Measurements from ENCODE around the gene SIPA1L2.

SIPA1L2 gene

GRCh38 chr1:232627171-232627570 lies 2.8 kb downstream of the SIPA1L2 start:
- 75% methylated on average over 4 of the region's 4 CpGs for WGBS

GRCh38 chr1:232626452-232626851 lies 3.5 kb downstream of the SIPA1L2 start:
- H4K8ac ChIP-seq (ENCODE audit: low read length), result no peak overlapping the region
- H3K27me3 ChIP-seq (ENCODE audit: control insufficient read depth in 1 of 2, insufficient read depth in 1 of 2, low read length in 2 of 2), result peaks cover 0 to 12% of the 10 kb centered on the region in 2 experiments
- no peak overlapping the region for H3K9ac ChIP-seq (ENCODE audit: low read length)

More at GRCh38 chr1:232627171-232627570, 2.8 kb downstream of the SIPA1L2 start:
- H2AFZ ChIP-seq (ENCODE audit: low read depth, low read length), result no peak overlapping the region
- peaks cover 4% of the 10 kb centered on the region for H3K4me1 ChIP-seq (ENCODE audit: control insufficient read depth, insufficient read depth, low read depth, low read length)
- no peak overlapping the region for H3K18ac ChIP-seq (ENCODE audit: low read depth in 1 of 2, low read length in 2 of 2)
- no peak overlapping the region for H3K4ac ChIP-seq (ENCODE audit: low read depth in 1 of 2, low read length in 2 of 2)
- no peak overlapping the region for H2BK15ac ChIP-seq (ENCODE audit: low read depth, poor library complexity, severe bottlenecking)
- no peak overlapping the region for H2BK120ac ChIP-seq (ENCODE audit: low read depth, low read length)
- no peak for DNase-seq
- H3K27me3 ChIP-seq (ENCODE audit: control insufficient read depth in 1 of 2, insufficient read depth in 1 of 2, low read length in 2 of 2), result peaks cover 0 to 18% of the 10 kb centered on the region in 2 experiments
- H2BK5ac ChIP-seq (ENCODE audit: low read depth, low read length, poor library complexity, severe bottlenecking), result no peak overlapping the region
- H3K27ac ChIP-seq (ENCODE audit: low read length, poor library complexity, severe bottlenecking), result no peak overlapping the region
- no peak overlapping the region for H3K14ac ChIP-seq (ENCODE audit: low read length in 2 of 2)
- H3K9ac ChIP-seq (ENCODE audit: low read length), result no peak overlapping the region
- H4K91ac ChIP-seq (ENCODE audit: low read length), result no peak overlapping the region
- no peak overlapping the region for H2BK12ac ChIP-seq (ENCODE audit: low read length in 2 of 2)
- no peak overlapping the region for H4K8ac ChIP-seq (ENCODE audit: low read length)
- peaks cover 0 to 3% of the 10 kb centered on the region in 2 experiments for H3K36me3 ChIP-seq (ENCODE audit: control insufficient read depth in 1 of 2, insufficient read depth in 2 of 2, low read depth in 1 of 2, low read length in 2 of 2)
- no peak overlapping the region for H2AK5ac ChIP-seq (ENCODE audit: low read length, severe bottlenecking)
- no peaks in the 10 kb centered on the region for H3K9me3 ChIP-seq (ENCODE audit: control insufficient read depth, low read length)
- H3K79me1 ChIP-seq (replicated peaks; ENCODE audit: low read length, poor library complexity, severe bottlenecking), result peaks cover 2% of the 10 kb centered on the region
- H3K23ac ChIP-seq (ENCODE audit: low read length in 2 of 2), result no peak overlapping the region
- H3K4me2 ChIP-seq (ENCODE audit: low read length, poor library complexity, severe bottlenecking), result peak overlapping the region; percentile 70
- no peak overlapping the region for H3K4me3 ChIP-seq (ENCODE audit: insufficient read depth in 1 of 2, low read depth in 1 of 2, low read length in 2 of 2)

GRCh38 chr1:232625319-232625868 lies 4.5 kb downstream of the SIPA1L2 start:
- Histone ChIP-seq H3K79me1 (replicated peaks; ENCODE audit: low read length, poor library complexity, severe bottlenecking) (peaks cover 2% of the 10 kb centered on the region), H3K4me2 (ENCODE audit: low read length, poor library complexity, severe bottlenecking) (no peak overlapping the region), H3K27me3 (ENCODE audit: control insufficient read depth in 1 of 2, insufficient read depth in 1 of 2, low read length in 2 of 2) (peaks cover 0 to 5% of the 10 kb centered on the region in 2 experiments), H3K23ac (ENCODE audit: low read length in 2 of 2) (no peak overlapping the region), H2AK5ac (ENCODE audit: low read length, severe bottlenecking) (no peak overlapping the region), H3K36me3 (ENCODE audit: control insufficient read depth in 1 of 2, insufficient read depth in 2 of 2, low read depth in 1 of 2, low read length in 2 of 2) (peaks cover 0 to 3% of the 10 kb centered on the region in 2 experiments), H3K9ac (ENCODE audit: low read length) (no peak overlapping the region), H3K9me3 (ENCODE audit: control insufficient read depth, low read length) (no peaks in the 10 kb centered on the region), H2BK15ac (ENCODE audit: low read depth, poor library complexity, severe bottlenecking) (no peak overlapping the region), H3K14ac (ENCODE audit: low read length in 2 of 2) (no peak overlapping the region), H3K4me1 (ENCODE audit: control insufficient read depth, insufficient read depth, low read depth, low read length) (peaks cover 6% of the 10 kb centered on the region), H3K18ac (ENCODE audit: low read depth in 1 of 2, low read length in 2 of 2) (peak overlapping the region in 1 of 2 experiments; percentile 48), H2BK5ac (ENCODE audit: low read depth, low read length, poor library complexity, severe bottlenecking) (no peak overlapping the region), H3K27ac (ENCODE audit: low read length, poor library complexity, severe bottlenecking) (no peak overlapping the region), H2BK120ac (ENCODE audit: low read depth, low read length) (no peak overlapping the region), H2BK12ac (ENCODE audit: low read length in 2 of 2) (no peak overlapping the region), H2AFZ (ENCODE audit: low read depth, low read length) (no peak overlapping the region), H4K8ac (ENCODE audit: low read length) (no peak overlapping the region), H3K4ac (ENCODE audit: low read depth in 1 of 2, low read length in 2 of 2) (no peak overlapping the region), H4K91ac (ENCODE audit: low read length) (no peak overlapping the region), H3K4me3 (ENCODE audit: insufficient read depth in 1 of 2, low read depth in 1 of 2, low read length in 2 of 2) (no peak overlapping the region)
- no peak for DNase-seq
- 95% methylated on average over 9 of the region's 11 CpGs for WGBS

More at GRCh38 chr1:232626452-232626851, 3.5 kb downstream of the SIPA1L2 start:
- Histone ChIP-seq H3K27ac (ENCODE audit: low read length, poor library complexity, severe bottlenecking) (no peak overlapping the region), H2BK120ac (ENCODE audit: low read depth, low read length) (no peak overlapping the region), H3K23ac (ENCODE audit: low read length in 2 of 2) (no peak overlapping the region), H2BK5ac (ENCODE audit: low read depth, low read length, poor library complexity, severe bottlenecking) (no peak overlapping the region), H2BK15ac (ENCODE audit: low read depth, poor library complexity, severe bottlenecking) (no peak overlapping the region), H3K4me2 (ENCODE audit: low read length, poor library complexity, severe bottlenecking) (no peak overlapping the region), H3K4me1 (ENCODE audit: control insufficient read depth, insufficient read depth, low read depth, low read length) (peaks cover 6% of the 10 kb centered on the region), H2AK5ac (ENCODE audit: low read length, severe bottlenecking) (no peak overlapping the region), H3K4ac (ENCODE audit: low read depth in 1 of 2, low read length in 2 of 2) (no peak overlapping the region), H2AFZ (ENCODE audit: low read depth, low read length) (no peak overlapping the region), H4K91ac (ENCODE audit: low read length) (no peak overlapping the region), H3K9me3 (ENCODE audit: control insufficient read depth, low read length) (no peaks in the 10 kb centered on the region), H3K79me1 (replicated peaks; ENCODE audit: low read length, poor library complexity, severe bottlenecking) (peaks cover 2% of the 10 kb centered on the region), H3K14ac (ENCODE audit: low read length in 2 of 2) (no peak overlapping the region), H3K4me3 (ENCODE audit: insufficient read depth in 1 of 2, low read depth in 1 of 2, low read length in 2 of 2) (no peak overlapping the region), H3K18ac (ENCODE audit: low read depth in 1 of 2, low read length in 2 of 2) (no peak overlapping the region), H2BK12ac (ENCODE audit: low read length in 2 of 2) (no peak overlapping the region), H3K36me3 (ENCODE audit: control insufficient read depth in 1 of 2, insufficient read depth in 2 of 2, low read depth in 1 of 2, low read length in 2 of 2) (peaks cover 0 to 3% of the 10 kb centered on the region in 2 experiments)
- WGBS, result 80% methylated on average over 2 of the region's 2 CpGs
- DNase-seq, result peak; percentile 8

GRCh38 chr1:232624546-232625281 lies 5.2 kb downstream of the SIPA1L2 start:
- H2BK12ac ChIP-seq (ENCODE audit: low read length in 2 of 2), result no peak overlapping the region
- no peak overlapping the region for H3K4me2 ChIP-seq (ENCODE audit: low read length, poor library complexity, severe bottlenecking)
- no peak overlapping the region for H3K4me3 ChIP-seq (ENCODE audit: insufficient read depth in 1 of 2, low read depth in 1 of 2, low read length in 2 of 2)
- no peak overlapping the region for H3K23ac ChIP-seq (ENCODE audit: low read length in 2 of 2)
- H3K4me1 ChIP-seq (ENCODE audit: control insufficient read depth, insufficient read depth, low read depth, low read length), result peaks cover 6% of the 10 kb centered on the region
- no peak overlapping the region for H3K27ac ChIP-seq (ENCODE audit: low read length, poor library complexity, severe bottlenecking)
- H3K14ac ChIP-seq (ENCODE audit: low read length in 2 of 2), result no peak overlapping the region
- H3K9me3 ChIP-seq (ENCODE audit: control insufficient read depth, low read length), result no peaks in the 10 kb centered on the region
- no peak overlapping the region for H3K9ac ChIP-seq (ENCODE audit: low read length)
- H4K91ac ChIP-seq (ENCODE audit: low read length), result no peak overlapping the region
- H3K36me3 ChIP-seq (ENCODE audit: control insufficient read depth in 1 of 2, insufficient read depth in 2 of 2, low read depth in 1 of 2, low read length in 2 of 2), result peaks cover 0 to 3% of the 10 kb centered on the region in 2 experiments
- 91% methylated on average over 6 of the region's 7 CpGs for WGBS
- H3K27me3 ChIP-seq (ENCODE audit: control insufficient read depth in 1 of 2, insufficient read depth in 1 of 2, low read length in 2 of 2), result peaks cover 0 to 5% of the 10 kb centered on the region in 2 experiments
- H3K18ac ChIP-seq (ENCODE audit: low read depth in 1 of 2, low read length in 2 of 2), result no peak overlapping the region
- H4K8ac ChIP-seq (ENCODE audit: low read length), result no peak overlapping the region
- no peak overlapping the region for H2AFZ ChIP-seq (ENCODE audit: low read depth, low read length)
- no peak overlapping the region for H2BK5ac ChIP-seq (ENCODE audit: low read depth, low read length, poor library complexity, severe bottlenecking)
- no peak overlapping the region for H3K4ac ChIP-seq (ENCODE audit: low read depth in 1 of 2, low read length in 2 of 2)
- no peak overlapping the region for H2BK15ac ChIP-seq (ENCODE audit: low read depth, poor library complexity, severe bottlenecking)
- no peak overlapping the region for H2BK120ac ChIP-seq (ENCODE audit: low read depth, low read length)
- no peak overlapping the region for H2AK5ac ChIP-seq (ENCODE audit: low read length, severe bottlenecking)
- H3K79me1 ChIP-seq (replicated peaks; ENCODE audit: low read length, poor library complexity, severe bottlenecking), result peaks cover 2% of the 10 kb centered on the region
- DNase-seq, result no peak

All from mesenchymal stem cell (in vitro differentiated cells and primary cell).